ENCODE measurements around the gene CELF5.

The CELF5 gene

DNA sequence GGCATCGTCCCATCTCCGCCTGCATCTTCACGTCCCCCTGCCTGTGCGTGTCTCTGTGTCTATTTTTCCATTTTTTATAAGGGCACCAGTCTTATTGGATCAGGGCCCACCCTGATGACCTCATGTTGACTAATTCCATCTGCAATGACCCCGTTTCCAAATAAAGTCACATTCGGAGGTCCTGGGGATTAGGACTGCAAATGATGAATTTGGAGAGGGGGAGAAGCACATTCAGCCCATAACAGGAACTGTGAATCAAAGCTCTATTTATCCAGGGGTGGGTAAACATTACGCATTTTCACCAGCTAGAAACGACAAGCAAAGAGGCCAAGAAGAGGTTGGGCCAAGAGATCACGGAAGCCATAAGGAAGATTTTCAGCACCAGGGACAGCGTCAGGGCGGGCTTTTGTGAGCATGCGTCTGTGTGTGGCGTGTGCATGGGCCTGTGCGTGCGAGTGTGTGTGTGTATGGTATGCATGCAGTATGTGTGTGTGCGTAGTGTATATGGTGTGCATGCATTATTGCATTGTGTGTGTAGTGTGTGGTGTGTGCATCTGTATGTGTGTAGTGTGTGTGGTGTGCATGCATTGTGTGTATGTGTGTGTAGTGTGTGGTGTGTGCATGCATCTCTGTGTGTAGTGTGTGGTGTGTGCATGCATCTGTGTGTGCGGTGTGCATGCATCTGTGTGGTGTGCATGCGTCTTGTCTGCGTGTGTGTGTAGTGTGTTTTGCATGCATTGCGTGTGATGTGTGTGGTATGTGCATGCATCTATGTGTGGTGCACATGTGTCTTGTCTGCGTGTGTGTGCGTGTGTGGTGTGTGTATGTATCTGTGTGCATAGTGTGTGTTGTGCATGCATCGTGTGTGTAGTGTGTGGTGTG, 19.6 kb downstream of the CELF5 start:
- TF ChIP-seq, protein P1, sequence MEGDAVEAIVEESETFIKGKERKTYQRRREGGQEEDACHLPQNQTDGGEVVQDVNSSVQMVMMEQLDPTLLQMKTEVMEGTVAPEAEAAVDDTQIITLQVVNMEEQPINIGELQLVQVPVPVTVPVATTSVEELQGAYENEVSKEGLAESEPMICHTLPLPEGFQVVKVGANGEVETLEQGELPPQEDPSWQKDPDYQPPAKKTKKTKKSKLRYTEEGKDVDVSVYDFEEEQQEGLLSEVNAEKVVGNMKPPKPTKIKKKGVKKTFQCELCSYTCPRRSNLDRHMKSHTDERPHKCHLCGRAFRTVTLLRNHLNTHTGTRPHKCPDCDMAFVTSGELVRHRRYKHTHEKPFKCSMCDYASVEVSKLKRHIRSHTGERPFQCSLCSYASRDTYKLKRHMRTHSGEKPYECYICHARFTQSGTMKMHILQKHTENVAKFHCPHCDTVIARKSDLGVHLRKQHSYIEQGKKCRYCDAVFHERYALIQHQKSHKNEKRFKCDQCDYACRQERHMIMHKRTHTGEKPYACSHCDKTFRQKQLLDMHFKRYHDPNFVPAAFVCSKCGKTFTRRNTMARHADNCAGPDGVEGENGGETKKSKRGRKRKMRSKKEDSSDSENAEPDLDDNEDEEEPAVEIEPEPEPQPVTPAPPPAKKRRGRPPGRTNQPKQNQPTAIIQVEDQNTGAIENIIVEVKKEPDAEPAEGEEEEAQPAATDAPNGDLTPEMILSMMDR (IDR thresholded peaks at IDR 0.05; ENCODE audit: low read depth, low read length) = no peak

DNA sequence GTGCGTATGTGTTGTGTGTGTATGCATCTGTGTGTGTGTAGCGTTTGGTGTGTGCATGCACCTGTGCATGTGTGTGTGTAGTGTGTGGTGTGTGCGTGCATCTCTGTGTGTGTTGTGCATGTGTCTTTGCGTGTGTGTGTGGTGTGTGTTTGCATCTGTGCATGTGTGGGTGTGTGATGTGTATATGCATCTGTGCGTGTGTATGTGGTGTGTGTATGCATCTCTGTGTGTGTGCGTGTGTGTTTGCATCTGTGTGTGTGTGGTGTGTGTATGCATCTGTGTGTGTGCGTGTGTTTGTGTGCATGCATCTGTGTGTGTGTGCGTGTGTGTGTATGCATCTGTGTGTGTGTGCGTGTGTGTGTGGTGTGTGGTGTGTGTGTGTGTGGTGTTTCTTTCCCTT, 20.6 kb downstream of the CELF5 start:
- no peak overlapping the region for H3K4me3 ChIP-seq (ENCODE audit: low read depth, low read length)
- no peak for DNase-seq (ENCODE audit: low read depth, low spot score)
- TF ChIP-seq, protein P1 (IDR thresholded peaks at IDR 0.05; ENCODE audit: low read depth, low read length) = no peak
- in situ Hi-C loops (cut with HindIII; ENCODE audit: low sequenced_read_pairs) = no loop called here

More for the DNA sequence above, 19.6 kb downstream of the CELF5 start:
- H3K4me3 ChIP-seq (ENCODE audit: low read depth, low read length) = no peak overlapping the region
- in situ Hi-C loops (cut with HindIII; ENCODE audit: low sequenced_read_pairs) = no loop called here
- DNase-seq (ENCODE audit: low read depth, low spot score) = peak; percentile 43

DNA sequence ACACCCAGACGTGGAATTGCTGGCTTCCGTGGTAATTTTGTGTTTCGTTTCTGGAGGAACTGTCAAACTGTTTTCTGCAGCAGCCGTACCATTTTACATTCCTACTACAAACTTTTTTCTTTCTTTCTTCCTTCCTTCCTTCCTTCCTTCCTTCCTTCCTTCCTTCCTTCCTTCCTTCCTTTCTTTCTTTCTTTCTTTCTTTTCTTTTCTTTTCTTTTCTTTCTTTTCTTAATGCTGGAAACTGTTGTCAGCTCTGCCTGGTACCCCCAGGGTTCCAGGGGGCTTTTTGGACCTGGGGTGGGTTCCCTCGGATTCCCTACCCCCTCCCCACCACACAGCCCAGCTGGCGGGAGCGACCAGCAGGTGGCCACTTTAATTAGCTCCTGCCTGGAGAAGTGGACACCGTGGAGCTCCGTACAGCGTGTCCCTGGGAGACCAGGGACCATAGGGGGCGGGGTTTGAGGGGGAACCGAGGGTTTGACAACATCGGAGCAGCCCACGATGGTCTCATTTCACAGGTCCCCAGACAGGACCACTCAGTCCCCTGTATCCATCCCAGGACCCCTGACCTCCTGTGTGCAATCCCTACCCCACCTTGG, 24.4 kb downstream of the CELF5 start:
- in situ Hi-C loops (cut with HindIII; ENCODE audit: low sequenced_read_pairs) = no loop called here
- TF ChIP-seq, protein P1 (IDR thresholded peaks at IDR 0.05; ENCODE audit: low read depth, low read length) = no peak
- no peak overlapping the region for H3K4me3 ChIP-seq (ENCODE audit: low read depth, low read length)
- DNase-seq (ENCODE audit: low read depth, low spot score) = no peak

DNA sequence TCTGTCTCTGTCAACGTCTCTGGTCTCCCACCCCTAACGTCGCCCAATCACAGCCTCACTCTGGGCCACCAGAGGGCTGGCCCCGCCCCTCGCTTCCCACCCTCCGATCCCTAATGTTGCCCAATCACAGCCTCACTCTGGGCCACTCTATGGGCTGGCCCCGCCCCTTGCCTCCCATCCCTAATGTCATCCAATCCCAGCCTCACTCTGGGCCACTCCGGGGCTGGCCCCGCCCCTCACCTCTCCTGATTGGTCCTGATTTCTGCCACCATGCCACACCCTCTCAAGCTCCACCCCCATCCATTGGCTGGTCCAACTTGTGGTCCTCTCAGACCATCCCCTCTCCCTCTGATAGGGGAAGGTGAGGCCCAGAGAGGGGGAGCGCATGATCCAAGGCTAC, 24.9 kb downstream of the CELF5 start:
- DNase-seq (ENCODE audit: low read depth, low spot score) = no peak
- TF ChIP-seq, protein P1 (IDR thresholded peaks at IDR 0.05; ENCODE audit: low read depth, low read length) = no peak
- in situ Hi-C loops (cut with HindIII; ENCODE audit: low sequenced_read_pairs) = no loop called here
- no peak overlapping the region for H3K4me3 ChIP-seq (ENCODE audit: low read depth, low read length)

DNA sequence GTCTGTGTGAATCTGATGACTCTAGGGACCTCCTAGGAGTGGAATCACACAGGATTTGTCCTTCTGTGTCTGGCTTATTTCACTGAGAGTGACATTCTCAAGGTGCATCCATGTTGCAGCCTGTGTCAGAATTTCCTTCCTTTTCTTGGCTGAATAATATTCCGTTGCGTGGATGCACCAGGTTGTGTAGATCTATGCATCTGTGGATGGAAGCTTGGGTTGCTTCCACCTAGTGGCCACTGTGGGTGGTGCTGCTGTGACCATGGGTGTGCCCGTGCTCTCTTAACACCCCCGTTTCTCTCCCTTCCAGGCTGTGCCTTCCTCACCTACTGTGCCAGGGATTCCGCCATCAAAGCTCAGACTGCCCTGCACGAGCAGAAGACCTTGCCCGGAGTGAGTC, 26.2 kb downstream of the CELF5 start:
- H3K4me3 ChIP-seq (ENCODE audit: low read depth, low read length) = no peak overlapping the region
- in situ Hi-C loops (cut with HindIII; ENCODE audit: low sequenced_read_pairs) = no loop called here
- DNase-seq (ENCODE audit: low read depth, low spot score) = no peak
- TF ChIP-seq, protein P1 (IDR thresholded peaks at IDR 0.05; ENCODE audit: low read depth, low read length) = peak; percentile 59

DNA sequence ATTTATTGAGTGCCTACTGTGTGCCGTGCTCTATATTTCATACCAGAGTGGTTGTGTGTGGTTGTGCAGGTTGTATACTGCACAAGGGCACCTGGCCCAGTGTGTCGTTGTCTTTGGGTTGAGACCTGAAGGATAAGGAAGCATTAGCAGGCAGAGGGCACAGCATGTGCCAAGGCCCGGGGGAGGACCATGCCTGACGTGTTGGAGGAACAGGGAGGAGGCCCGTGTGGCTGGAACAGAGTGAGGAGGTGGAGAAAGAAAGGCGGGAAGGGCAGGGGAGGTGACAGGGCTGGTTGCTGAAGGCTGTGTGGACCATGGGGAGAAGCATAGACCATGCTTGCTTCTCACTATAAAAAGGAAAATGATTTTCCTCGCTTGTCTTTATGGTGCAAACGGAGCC, 26.8 kb downstream of the CELF5 start:
- no peak for DNase-seq (ENCODE audit: low read depth, low spot score)
- TF ChIP-seq, protein P1 (IDR thresholded peaks at IDR 0.05; ENCODE audit: low read depth, low read length) = no peak
- in situ Hi-C loops (cut with HindIII; ENCODE audit: low sequenced_read_pairs) = no loop called here
- H3K4me3 ChIP-seq (ENCODE audit: low read depth, low read length) = no peak overlapping the region

Measured in astrocyte of the spinal cord (primary cell).